Mesenchymal stem cell (in vitro differentiated cells and primary cell): Measurements from ENCODE around the gene SLC16A13.

Experiments
- DNase-seq: peaks from one replicate; pipeline ENCODE4 v3.0.0-alpha.2; 2013
- H2AFZ ChIP-seq: one replicate; pipeline ENCODE4 v1.6.1; 2013; ENCODE audit warnings: low read depth, mild to moderate bottlenecking, control low read depth, inconsistent platforms, low read length, moderate library complexity
- H2AK5ac ChIP-seq: 2 replicates; pipeline ENCODE4 v1.6.1; 2013; ENCODE audit warnings: low read length, moderate library complexity, mild to moderate bottlenecking, inconsistent platforms; ENCODE audit not compliant: severe bottlenecking
- H2BK120ac ChIP-seq: one replicate; pipeline ENCODE4 v1.6.1; 2013; ENCODE audit warnings: low read depth, mild to moderate bottlenecking, inconsistent platforms, low read length, moderate library complexity
- H2BK12ac ChIP-seq, 2 experiments: one replicate each; pipeline ENCODE4 v1.6.1; 2013; ENCODE audit warnings: inconsistent platforms in 2 of 2, low read length in 2 of 2, mild to moderate bottlenecking in 2 of 2, moderate library complexity in 2 of 2, control low read depth in 1 of 2
- H2BK15ac ChIP-seq: one replicate; pipeline ENCODE4 v1.6.1; 2013; ENCODE audit warnings: mild to moderate bottlenecking, low read depth, inconsistent platforms; ENCODE audit not compliant: poor library complexity, severe bottlenecking
- H2BK5ac ChIP-seq: 2 replicates; pipeline ENCODE4 v1.6.1; 2013; ENCODE audit warnings: low read depth, mild to moderate bottlenecking, low read length, control low read depth, inconsistent platforms; ENCODE audit not compliant: poor library complexity, severe bottlenecking
- H3K14ac ChIP-seq, 2 experiments: one replicate each; pipeline ENCODE4 v1.6.1; 2013; ENCODE audit warnings: inconsistent platforms in 2 of 2, low read length in 2 of 2, control low read depth in 1 of 2, mild to moderate bottlenecking in 1 of 2, moderate library complexity in 1 of 2
- H3K18ac ChIP-seq, 2 experiments: one replicate each; pipeline ENCODE4 v1.6.1; 2013; ENCODE audit warnings: inconsistent platforms in 2 of 2, low read length in 2 of 2, control low read depth in 1 of 2, low read depth in 1 of 2, mild to moderate bottlenecking in 1 of 2
- H3K23ac ChIP-seq, 2 experiments: one replicate each; pipeline ENCODE4 v1.6.1; 2013; ENCODE audit warnings: inconsistent platforms in 2 of 2, low read length in 2 of 2, mild to moderate bottlenecking in 2 of 2, moderate library complexity in 2 of 2, control low read depth in 1 of 2
- H3K27ac ChIP-seq: 2 replicates; pipeline ENCODE4 v1.5.1; 2013; ENCODE audit warnings: mild to moderate bottlenecking, moderate library complexity, low read length, control low read depth, inconsistent platforms; ENCODE audit not compliant: poor library complexity, severe bottlenecking
- H3K27me3 ChIP-seq, 2 experiments: 2 replicates each; pipeline versions ENCODE4 v1.6.1 to v1.7.0; 2013; ENCODE audit warnings: low read length in 2 of 2, mild to moderate bottlenecking in 2 of 2, moderate library complexity in 2 of 2, control low read depth in 1 of 2, inconsistent platforms in 1 of 2; ENCODE audit not compliant: control insufficient read depth in 1 of 2, insufficient read depth in 1 of 2
- H3K36me3 ChIP-seq, 2 experiments: 2 replicates each; pipeline versions ENCODE4 v1.6.1 to v1.7.0; 2013; ENCODE audit warnings: low read length in 2 of 2, control low read depth in 1 of 2, inconsistent platforms in 1 of 2, low read depth in 1 of 2, mild to moderate bottlenecking in 1 of 2; ENCODE audit not compliant: insufficient read depth in 2 of 2, control insufficient read depth in 1 of 2
- H3K4ac ChIP-seq, 2 experiments: one replicate each; pipeline ENCODE4 v1.6.1; 2013; ENCODE audit warnings: inconsistent platforms in 2 of 2, low read length in 2 of 2, mild to moderate bottlenecking in 2 of 2, moderate library complexity in 2 of 2, control low read depth in 1 of 2, low read depth in 1 of 2
- H3K4me1 ChIP-seq: 2 replicates; pipeline ENCODE4 v1.6.1; 2013; ENCODE audit warnings: low read depth, low read length, control low read depth; ENCODE audit not compliant: control insufficient read depth, insufficient read depth
- H3K4me2 ChIP-seq: 2 replicates; pipeline ENCODE4 v1.6.1; 2013; ENCODE audit warnings: low read length, mild to moderate bottlenecking, inconsistent platforms; ENCODE audit not compliant: poor library complexity, severe bottlenecking
- H3K4me3 ChIP-seq, 2 experiments: 2 replicates each; pipeline versions ENCODE4 v1.5.1 to v1.7.0; 2013; ENCODE audit warnings: low read length in 2 of 2, mild to moderate bottlenecking in 2 of 2, control low read depth in 1 of 2, low read depth in 1 of 2; ENCODE audit not compliant: insufficient read depth in 1 of 2
- H3K79me1 ChIP-seq: replicated peaks from 2 replicates; pipeline ENCODE4 v1.6.1; 2013; ENCODE audit warnings: mild to moderate bottlenecking, control low read depth, low read length, inconsistent platforms; ENCODE audit not compliant: poor library complexity, severe bottlenecking
- H3K9ac ChIP-seq: 2 replicates; pipeline ENCODE4 v1.7.0; 2013; ENCODE audit warnings: mild to moderate bottlenecking, low read length, moderate library complexity
- H3K9me3 ChIP-seq: 2 replicates; pipeline ENCODE4 v1.7.0; 2013; ENCODE audit warnings: mild to moderate bottlenecking, low read length; ENCODE audit not compliant: control insufficient read depth
- H4K8ac ChIP-seq: one replicate; pipeline ENCODE4 v1.6.1; 2013; ENCODE audit warnings: inconsistent platforms, mild to moderate bottlenecking, low read length, moderate library complexity
- H4K91ac ChIP-seq: one replicate; pipeline ENCODE4 v1.6.1; 2013; ENCODE audit warnings: mild to moderate bottlenecking, low read length, inconsistent platforms
- WGBS: methylation state at CpG from one replicate; pipeline ENCODE4 v1.1.7; 2013; ENCODE audit warnings: mixed read lengths; 5-methylcytosine and 5-hydroxymethylcytosine counted together

SLC16A13 gene

GRCh38 chr17:7078711-7079110, 42.9 kb downstream of the SLC16A13 start:
- Histone ChIP-seq H3K9ac (no peak overlapping the region), H3K4me3 (no peak overlapping the region), H2AK5ac (no peak overlapping the region), H2AFZ (no peak overlapping the region), H3K27ac (no peak overlapping the region), H2BK12ac (no peak overlapping the region), H2BK15ac (no peak overlapping the region), H3K79me1 (no peaks in the 10 kb centered on the region), H2BK5ac (no peak overlapping the region), H3K18ac (no peak overlapping the region), H3K4me1 (no peaks in the 10 kb centered on the region), H4K91ac (no peak overlapping the region), H2BK120ac (no peak overlapping the region), H3K36me3 (no peaks in the 10 kb centered on the region), H4K8ac (no peak overlapping the region), H3K9me3 (no peaks in the 10 kb centered on the region), H3K23ac (no peak overlapping the region), H3K4ac (no peak overlapping the region), H3K27me3 (peaks cover 4 to 39% of the 10 kb centered on the region in 2 experiments), H3K4me2 (no peak overlapping the region), H3K14ac (no peak overlapping the region)
- WGBS, result 91% methylated on average over 10 of the region's 10 CpGs
- DNase-seq, result no peak

GRCh38 chr17:7079581-7080455, 44.0 kb downstream of the SLC16A13 start, which contains the start of gene CLEC10A:
Gene CLEC10A, minus strand, starts transcription at chr17:7080251. Its CDS starts 1,439 bp downstream, at chr17:7078812.
- no peaks in the 10 kb centered on the region for H3K9me3 ChIP-seq
- H3K4ac ChIP-seq, result no peak within 1 kb of the TSS
- H3K9ac ChIP-seq, result no peak within 1 kb of the TSS
- H3K4me3 ChIP-seq, result no peak within 1 kb of the TSS
- no peak for DNase-seq
- WGBS, result 81% methylated on average over 15 of the region's 15 CpGs
- no peak within 1 kb of the TSS for H2AK5ac ChIP-seq
- peaks cover 4 to 36% of the 10 kb centered on the region in 2 experiments for H3K27me3 ChIP-seq
- no peak within 1 kb of the TSS for H2AFZ ChIP-seq
- no peak within 1 kb of the TSS for H3K23ac ChIP-seq
- H2BK12ac ChIP-seq, result no peak within 1 kb of the TSS
- H4K8ac ChIP-seq, result no peak within 1 kb of the TSS
- no peaks in the 10 kb centered on the region for H3K79me1 ChIP-seq
- H2BK120ac ChIP-seq, result no peak within 1 kb of the TSS
- no peak within 1 kb of the TSS for H3K14ac ChIP-seq
- H3K4me1 ChIP-seq, result no peaks in the 10 kb centered on the region
- H3K36me3 ChIP-seq, result no peaks in the 10 kb centered on the region
- H2BK15ac ChIP-seq, result no peak within 1 kb of the TSS
- no peak within 1 kb of the TSS for H3K4me2 ChIP-seq
- H2BK5ac ChIP-seq, result no peak within 1 kb of the TSS
- no peak within 1 kb of the TSS for H4K91ac ChIP-seq
- no peak within 1 kb of the TSS for H3K27ac ChIP-seq
- H3K18ac ChIP-seq, result no peak within 1 kb of the TSS

- Histone ChIP-seq H3K36me3 (no peaks in the 10 kb centered on the region), H3K14ac (no peak overlapping the region), H2BK15ac (no peak overlapping the region), H3K9me3 (no peaks in the 10 kb centered on the region), H3K27me3 (peaks cover 4 to 32% of the 10 kb centered on the region in 2 experiments), H3K9ac (no peak overlapping the region), H3K4me3 (no peak overlapping the region), H3K4me1 (no peaks in the 10 kb centered on the region), H3K79me1 (no peaks in the 10 kb centered on the region), H2BK12ac (no peak overlapping the region), H2AK5ac (no peak overlapping the region), H3K4me2 (no peak overlapping the region), H2BK5ac (no peak overlapping the region), H4K91ac (no peak overlapping the region), H3K4ac (no peak overlapping the region), H4K8ac (no peak overlapping the region), H3K27ac (no peak overlapping the region), H2AFZ (no peak overlapping the region), H3K23ac (no peak overlapping the region), H3K18ac (no peak overlapping the region), H2BK120ac (no peak overlapping the region)
- DNase-seq, result no peak
- 93% methylated on average over 8 of the region's 10 CpGs for WGBS
These were observed 44.7 kb downstream of the SLC16A13 start for GRCh38 chr17:7080456-7081041.

GRCh38 chr17:7081341-7082062, 45.7 kb downstream of the SLC16A13 start:
- Histone ChIP-seq H2BK15ac (no peak overlapping the region), H3K4me1 (no peaks in the 10 kb centered on the region), H3K23ac (no peak overlapping the region), H2BK120ac (no peak overlapping the region), H3K4ac (no peak overlapping the region), H3K9ac (no peak overlapping the region), H3K27ac (no peak overlapping the region), H3K14ac (no peak overlapping the region), H2BK5ac (no peak overlapping the region), H3K36me3 (no peaks in the 10 kb centered on the region), H3K18ac (no peak overlapping the region), H2AFZ (no peak overlapping the region), H2AK5ac (no peak overlapping the region), H3K79me1 (no peaks in the 10 kb centered on the region), H3K4me2 (no peak overlapping the region), H2BK12ac (no peak overlapping the region), H3K9me3 (no peaks in the 10 kb centered on the region), H3K4me3 (no peak overlapping the region), H3K27me3 (peaks cover 4 to 32% of the 10 kb centered on the region in 2 experiments), H4K91ac (no peak overlapping the region), H4K8ac (no peak overlapping the region)
- WGBS, result 87% methylated on average over 16 of the region's 16 CpGs
- DNase-seq, result no peak
